SU-DHL-6 (cell line): Measurements from ENCODE around the gene PRKCA.
"Not testable (repeated sequence)": the region's sequence is repeated elsewhere in the genome, so short reads cannot be mapped to it uniquely, and the experiment has no call there.

Source experiments
- H2AFZ ChIP-seq: fragments of 200-600 bp; sonication (generic); 2 replicates; pipeline ENCODE4 v1.6.1; 2014; ENCODE audit warnings: low read depth, mild to moderate bottlenecking, moderate library complexity, mixed read lengths, antibody characterized with exemption, low read length; ENCODE audit not compliant: severe bottlenecking
- H3F3A ChIP-seq: fragments of 200-600 bp; shearing (Covaris generic); 2 replicates; pipeline ENCODE4 v1.6.0; 2016; ENCODE audit warnings: antibody characterized with exemption, mild to moderate bottlenecking; ENCODE audit not compliant: insufficient read depth
- H3K27ac ChIP-seq: fragments of 200-600 bp; sonication (generic); 2 replicates; pipeline ENCODE4 v1.5.1; 2016; ENCODE audit warnings: low read depth, mild to moderate bottlenecking, low read length, moderate library complexity, mixed read lengths
- H3K27me3 ChIP-seq: fragments of 200-600 bp; sonication (generic), shearing (Covaris generic); 2 replicates; pipeline ENCODE4 v1.6.0; 2014; ENCODE audit warnings: mild to moderate bottlenecking, low read length
- H3K36me3 ChIP-seq: fragments of 200-600 bp; sonication (generic); 2 replicates; pipeline ENCODE4 v1.6.1; 2014; ENCODE audit warnings: mild to moderate bottlenecking, low read length, mixed read lengths
- H3K4me2 ChIP-seq: fragments of 300-600, 200-600 bp; shearing (Covaris generic), sonication (generic); 2 replicates; pipeline ENCODE4 v1.6.0; 2014; ENCODE audit warnings: low read length, low read depth, mild to moderate bottlenecking; ENCODE audit not compliant: poor library complexity, severe bottlenecking
- H3K4me3 ChIP-seq: fragments of 200-600 bp; sonication (generic); 2 replicates; pipeline ENCODE4 v1.5.1; 2014; ENCODE audit warnings: antibody characterized with exemption, low read length, mild to moderate bottlenecking, mixed read lengths; ENCODE audit not compliant: insufficient read depth, poor library complexity, severe bottlenecking
- H3K79me2 ChIP-seq: fragments of 200-600 bp; sonication (generic); 2 replicates; pipeline ENCODE4 v1.6.1; 2014; ENCODE audit warnings: mild to moderate bottlenecking, low read length, moderate library complexity; ENCODE audit not compliant: insufficient read depth
- H3K9ac ChIP-seq: fragments of 200-600 bp; sonication (generic); 2 replicates; pipeline ENCODE4 v1.7.0; 2014; ENCODE audit warnings: mild to moderate bottlenecking, low read length
- H3K9me2 ChIP-seq: fragments of 200-600 bp; sonication (generic); replicated peaks from 2 replicates; pipeline ENCODE4 v1.6.1; 2014; ENCODE audit warnings: low read length; ENCODE audit not compliant: insufficient read depth
- H3K9me3 ChIP-seq: fragments of 200-600 bp; sonication (generic); 2 replicates; pipeline ENCODE4 v1.6.1; 2014; ENCODE audit warnings: low read length, mixed read lengths; ENCODE audit not compliant: insufficient read depth
- H4K20me1 ChIP-seq: fragments of 200-600 bp; sonication (generic); 2 replicates; pipeline ENCODE4 v1.6.1; 2014; ENCODE audit warnings: low read depth, mild to moderate bottlenecking, antibody characterized with exemption, low read length, moderate library complexity, mixed read lengths
- EZH2phosphoT487 ChIP-seq: fragments of 200-600 bp; sonication (generic), shearing (Covaris generic); conservative IDR thresholded peaks from 2 replicates; pipeline ENCODE4 v1.6.1; 2018; ENCODE audit warnings: mild to moderate bottlenecking, antibody characterized with exemption, low read length, moderate library complexity, mixed read lengths
- TF ChIP-seq, protein P1 (sequence below): fragments of 200-600 bp; sonication (generic); IDR thresholded peaks from one replicate; pipeline ENCODE4 v1.5.1; 2017; ENCODE audit warnings: antibody characterized with exemption, mild to moderate bottlenecking, low read length, moderate library complexity; ENCODE audit not compliant: insufficient read depth, poor library complexity, severe bottlenecking

The PRKCA gene

DNA sequence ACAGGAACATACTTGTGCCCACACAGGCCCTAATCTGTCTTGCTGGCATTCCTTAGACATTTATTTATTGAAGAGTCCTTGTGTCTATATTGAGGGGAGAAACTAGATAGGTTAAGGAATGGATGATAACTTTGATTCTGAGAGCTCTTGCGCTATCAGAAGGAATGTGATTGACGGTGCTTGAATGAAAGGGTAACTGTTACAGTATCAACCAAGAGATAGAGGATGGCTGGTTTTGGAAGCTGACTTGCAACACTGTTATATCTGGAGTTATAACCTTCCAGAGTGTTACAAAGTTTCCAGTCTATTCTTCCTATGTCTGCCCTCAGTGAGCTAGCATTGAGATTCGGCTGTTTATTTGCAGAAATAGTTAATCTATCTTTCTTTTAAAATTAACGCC, 36.5 kb downstream of the PRKCA start:
- Histone ChIP-seq H2AFZ (no peak overlapping the region), H3K36me3 (peaks cover 3% of the 10 kb centered on the region), H4K20me1 (peaks cover 19% of the 10 kb centered on the region), H3F3A (peaks cover 5% of the 10 kb centered on the region; the same call in 1 of the 2 replicates), H3K9ac (no peak overlapping the region), H3K27me3 (no peaks in the 10 kb centered on the region), H3K9me2 (no peaks in the 10 kb centered on the region), H3K9me3 (no peaks in the 10 kb centered on the region), H3K27ac (no peak overlapping the region), H3K79me2 (peaks cover 98% of the 10 kb centered on the region), H3K4me3 (no peak overlapping the region), H3K4me2 (no peak overlapping the region)
- no peak for TF ChIP-seq EZH2phosphoT487

GRCh38 chr17:66339561-66339960, 37.1 kb downstream of the PRKCA start:
- Histone ChIP-seq H3F3A (peaks cover 5% of the 10 kb centered on the region; the same call in 1 of the 2 replicates), H4K20me1 (peaks cover 15% of the 10 kb centered on the region), H2AFZ (no peak overlapping the region), H3K27me3 (no peaks in the 10 kb centered on the region), H3K9ac (no peak overlapping the region), H3K27ac (no peak overlapping the region), H3K9me3 (no peaks in the 10 kb centered on the region), H3K79me2 (peaks cover 98% of the 10 kb centered on the region), H3K4me2 (no peak overlapping the region), H3K4me3 (no peak overlapping the region), H3K36me3 (peaks cover 3% of the 10 kb centered on the region), H3K9me2 (no peaks in the 10 kb centered on the region)
- TF ChIP-seq EZH2phosphoT487, result no peak
- TF ChIP-seq, protein P1, sequence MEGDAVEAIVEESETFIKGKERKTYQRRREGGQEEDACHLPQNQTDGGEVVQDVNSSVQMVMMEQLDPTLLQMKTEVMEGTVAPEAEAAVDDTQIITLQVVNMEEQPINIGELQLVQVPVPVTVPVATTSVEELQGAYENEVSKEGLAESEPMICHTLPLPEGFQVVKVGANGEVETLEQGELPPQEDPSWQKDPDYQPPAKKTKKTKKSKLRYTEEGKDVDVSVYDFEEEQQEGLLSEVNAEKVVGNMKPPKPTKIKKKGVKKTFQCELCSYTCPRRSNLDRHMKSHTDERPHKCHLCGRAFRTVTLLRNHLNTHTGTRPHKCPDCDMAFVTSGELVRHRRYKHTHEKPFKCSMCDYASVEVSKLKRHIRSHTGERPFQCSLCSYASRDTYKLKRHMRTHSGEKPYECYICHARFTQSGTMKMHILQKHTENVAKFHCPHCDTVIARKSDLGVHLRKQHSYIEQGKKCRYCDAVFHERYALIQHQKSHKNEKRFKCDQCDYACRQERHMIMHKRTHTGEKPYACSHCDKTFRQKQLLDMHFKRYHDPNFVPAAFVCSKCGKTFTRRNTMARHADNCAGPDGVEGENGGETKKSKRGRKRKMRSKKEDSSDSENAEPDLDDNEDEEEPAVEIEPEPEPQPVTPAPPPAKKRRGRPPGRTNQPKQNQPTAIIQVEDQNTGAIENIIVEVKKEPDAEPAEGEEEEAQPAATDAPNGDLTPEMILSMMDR, result no peak

DNA sequence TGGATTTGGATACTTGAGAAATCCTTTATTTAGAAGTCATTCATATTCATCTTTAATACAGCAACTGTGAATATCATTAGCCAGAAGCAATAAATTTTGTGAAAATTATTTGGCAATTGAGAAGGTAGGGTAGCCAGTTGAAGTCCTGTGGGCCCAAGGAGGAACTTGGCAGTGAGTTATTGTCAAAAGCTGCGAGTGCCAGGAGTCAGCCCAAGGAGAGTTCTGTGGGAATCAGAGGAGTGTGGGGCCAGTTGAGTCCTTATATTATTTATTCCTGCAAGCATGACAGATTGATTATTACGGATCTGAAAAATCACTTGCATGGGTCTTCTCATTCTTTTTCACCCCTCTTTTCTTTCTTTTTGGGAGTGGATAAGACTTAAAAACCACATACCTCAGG, 38.3 kb downstream of the PRKCA start:
- H3K79me2 ChIP-seq, result peaks cover 98% of the 10 kb centered on the region
- H3K9me3 ChIP-seq, result no peaks in the 10 kb centered on the region
- peaks cover 12% of the 10 kb centered on the region for H4K20me1 ChIP-seq
- H3F3A ChIP-seq, result peaks cover 5% of the 10 kb centered on the region; the same call in 1 of the 2 replicates
- peaks cover 3% of the 10 kb centered on the region; the same call in 1 of the 2 replicates for H3K36me3 ChIP-seq
- H3K4me2 ChIP-seq, result no peak overlapping the region
- no peak overlapping the region for H3K27ac ChIP-seq
- H3K9me2 ChIP-seq, result no peaks in the 10 kb centered on the region
- no peak for TF ChIP-seq EZH2phosphoT487
- TF ChIP-seq, protein P1, result no peak
- H3K4me3 ChIP-seq, result no peak overlapping the region
- no peak overlapping the region for H2AFZ ChIP-seq
- H3K27me3 ChIP-seq, result no peaks in the 10 kb centered on the region
- no peak overlapping the region for H3K9ac ChIP-seq

DNA sequence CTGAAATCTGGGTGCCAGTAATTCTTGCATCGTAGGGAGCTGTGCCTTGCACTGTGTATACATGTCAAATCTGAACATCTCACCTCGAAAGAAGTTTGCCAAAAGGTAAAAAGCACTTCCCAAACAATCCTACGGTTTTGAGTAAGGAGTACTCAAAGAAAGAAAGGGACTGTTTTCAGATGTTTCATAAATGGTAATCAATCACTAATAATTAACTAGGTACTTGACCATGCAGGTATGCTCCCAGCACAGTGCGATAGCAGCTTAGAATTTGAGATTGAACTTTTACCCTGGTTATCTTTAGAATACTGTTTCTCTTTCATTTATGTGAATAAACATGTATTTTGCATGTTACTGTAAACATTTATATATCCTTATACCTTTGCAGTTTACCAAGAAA, 39.0 kb downstream of the PRKCA start:
- no peak for TF ChIP-seq EZH2phosphoT487
- TF ChIP-seq, protein P1, result no peak
- no peaks in the 10 kb centered on the region for H3K27me3 ChIP-seq
- H3K9ac ChIP-seq, result no peak overlapping the region
- H4K20me1 ChIP-seq, result peaks cover 7% of the 10 kb centered on the region; the same call in 1 of the 2 replicates
- H3K9me2 ChIP-seq, result no peaks in the 10 kb centered on the region
- H3F3A ChIP-seq, result peaks cover 5% of the 10 kb centered on the region; the same call in 1 of the 2 replicates
- H2AFZ ChIP-seq, result no peak overlapping the region
- no peak overlapping the region for H3K4me3 ChIP-seq
- no peaks in the 10 kb centered on the region for H3K9me3 ChIP-seq
- H3K4me2 ChIP-seq, result no peak overlapping the region
- H3K79me2 ChIP-seq, result peaks cover 98% of the 10 kb centered on the region
- H3K27ac ChIP-seq, result no peak overlapping the region
- H3K36me3 ChIP-seq, result 0 out of 2 replicates have a peak, but pooled peaks cover 3% of the 10 kb centered on the region

DNA sequence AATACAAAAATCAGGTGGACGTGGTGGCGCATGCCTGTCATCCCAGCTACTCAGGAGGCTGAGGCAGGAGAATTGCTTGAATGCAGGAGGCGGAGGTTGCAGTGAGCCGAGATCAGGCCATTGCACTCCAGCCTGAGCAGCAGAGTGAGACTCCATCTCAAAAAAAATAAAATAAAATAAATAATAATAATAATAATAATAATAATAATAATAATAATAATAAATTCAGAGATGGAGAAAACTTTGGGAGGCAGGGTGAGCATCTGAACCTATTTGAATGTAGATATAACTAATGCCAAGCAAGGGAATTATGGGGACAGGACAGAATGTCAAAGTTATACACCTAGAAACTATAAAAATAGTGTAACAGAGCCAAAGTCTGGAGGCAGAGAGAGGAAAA, 39.9 kb downstream of the PRKCA start:
- H3K27ac ChIP-seq, H3K36me3 ChIP-seq, H3K9ac ChIP-seq, H4K20me1 ChIP-seq, H3K27me3 ChIP-seq, H2AFZ ChIP-seq, H3K9me3 ChIP-seq, H3K4me2 ChIP-seq, H3K9me2 ChIP-seq, H3K4me3 ChIP-seq, H3F3A ChIP-seq: not testable (repeated sequence)
- H3K79me2 ChIP-seq, result peaks cover 98% of the 10 kb centered on the region
